Endothelial cell of umbilical vein (primary cell): ENCODE results near the gene CEP128. TPM values are rescaled to one million over a fixed set of nuclear protein-coding genes. Genes with fewer than 3 reads are reported as not detected.

Experiments used
- BruUV-seq: library from RNA; stranded (reverse); fragments of 400-500 nt; replicated peaks from 2 replicates; lab custom pipeline; 2021; lab: Mats Ljungman, UMichigan
- CTCF ChIA-PET: fragments of 300-600, 350-600 bp; sonication (Branson Sonifier 250); formaldehyde crosslinking; loops from one replicate; lab custom pipeline; 2021; ENCODE audit warnings: antibody characterized with exemption, inconsistent platforms; lab: Charles Lee
- POLR2A ChIA-PET: fragments of 300-600, 350-600 bp; sonication (Branson Sonifier 250); formaldehyde crosslinking; loops from one replicate; lab custom pipeline; 2021; ENCODE audit warnings: antibody characterized with exemption, inconsistent platforms; lab: Charles Lee
- DNase-seq: peaks from one replicate; pipeline ENCODE4 v3.0.0-alpha.2; 2011; ENCODE audit warnings: low read depth, low spot score
- FAIRE-seq: peaks from 2 replicates; lab custom pipeline; 2011; peaks lifted over from hg19 to GRCh38; lab: Jason Lieb, UNC
- H2AFZ ChIP-seq: 2 replicates; pipeline ENCODE4 v1.6.0; 2012; ENCODE audit warnings: low read depth, low read length, control low read depth, inconsistent platforms
- H3K27ac ChIP-seq: 2 replicates; pipeline ENCODE4 v1.5.1; 2011; ENCODE audit warnings: low read depth, mild to moderate bottlenecking, control low read depth, low read length, moderate library complexity; ENCODE audit not compliant: insufficient read depth
- H3K27me3 ChIP-seq, 2 experiments: 2 replicates each; pipeline versions ENCODE4 v1.6.0 to v1.6.1; 2011; ENCODE audit warnings: low read length in 2 of 2, mixed read lengths in 1 of 2; ENCODE audit not compliant: control insufficient read depth in 2 of 2, insufficient read depth in 2 of 2
- H3K36me3 ChIP-seq, 2 experiments: 2 replicates in 1 of 2; 3 replicates in 1 of 2; pipeline ENCODE4 v1.5.1; 2011; ENCODE audit warnings: low read length in 2 of 2, mild to moderate bottlenecking in 1 of 2, moderate library complexity in 1 of 2; ENCODE audit not compliant: control insufficient read depth in 2 of 2, insufficient read depth in 2 of 2; ENCODE audit errors: extremely low read depth in 1 of 2
- H3K4me1 ChIP-seq: 3 replicates; pipeline ENCODE4 v1.5.1; 2011; ENCODE audit warnings: mild to moderate bottlenecking, low read length; ENCODE audit not compliant: control insufficient read depth, insufficient read depth; ENCODE audit errors: extremely low read depth
- H3K4me2 ChIP-seq: 2 replicates; pipeline ENCODE4 v1.6.1; 2011; ENCODE audit warnings: low read length, control low read depth, mixed read lengths; ENCODE audit not compliant: insufficient read depth
- H3K4me3 ChIP-seq, 3 experiments: fragments of 200-600 bp in 1 of 3; sonication (generic), shearing (Covaris generic) in 1 of 3; replicated peaks in 1 of 3; 2 replicates each; pipeline ENCODE4 v1.5.1; 2011 to 2016; ENCODE audit warnings: control low read depth in 3 of 3, low read length in 3 of 3, mild to moderate bottlenecking in 2 of 3, inconsistent platforms in 1 of 3, low read depth in 1 of 3, moderate library complexity in 1 of 3; ENCODE audit not compliant: insufficient read depth in 1 of 3
- H3K79me2 ChIP-seq: 2 replicates; pipeline ENCODE4 v1.6.0; 2012; ENCODE audit warnings: low read length, inconsistent platforms; ENCODE audit not compliant: control insufficient read depth, insufficient read depth
- H3K9ac ChIP-seq: replicated peaks from 2 replicates; pipeline ENCODE3; 2011; ENCODE audit warnings: low read length, control low read depth; ENCODE audit not compliant: insufficient read depth; ENCODE audit errors: extremely low read depth
- H3K9me1 ChIP-seq: replicated peaks from 3 replicates; pipeline ENCODE4 v1.6.0; 2011; ENCODE audit warnings: mild to moderate bottlenecking, low read length; ENCODE audit not compliant: control insufficient read depth, insufficient read depth; ENCODE audit errors: extremely low read depth
- H3K9me3 ChIP-seq: replicated peaks from 2 replicates; pipeline ENCODE4 v1.5.1; 2012; ENCODE audit warnings: low read length, inconsistent platforms; ENCODE audit not compliant: control insufficient read depth, insufficient read depth
- H4K20me1 ChIP-seq: replicated peaks from 2 replicates; pipeline ENCODE3; 2011; ENCODE audit warnings: mild to moderate bottlenecking, low read length; ENCODE audit not compliant: control insufficient read depth, insufficient read depth; ENCODE audit errors: extremely low read depth
- EZH2 ChIP-seq: IDR thresholded peaks from 2 replicates; pipeline ENCODE4 v1.6.1; 2012; ENCODE audit warnings: borderline replicate concordance, low read depth, mild to moderate bottlenecking, moderate library complexity, low read length, inconsistent platforms; ENCODE audit not compliant: severe bottlenecking
- FOS ChIP-seq: IDR thresholded peaks from 2 replicates; pipeline ENCODE4 v1.6.1; 2011; ENCODE audit warnings: mild to moderate bottlenecking, low read length, moderate library complexity, borderline replicate concordance; ENCODE audit not compliant: insufficient read depth
- GATA2 ChIP-seq: IDR thresholded peaks from 2 replicates; pipeline ENCODE4 v1.7.0; 2011; ENCODE audit warnings: low read depth, mild to moderate bottlenecking, moderate library complexity, mixed read lengths, low read length; ENCODE audit not compliant: insufficient read length, insufficient read depth
- JUN ChIP-seq: IDR thresholded peaks from 2 replicates; pipeline ENCODE4 v1.6.1; 2011; ENCODE audit warnings: borderline replicate concordance, low read depth; ENCODE audit not compliant: insufficient read length, insufficient read depth
- MAX ChIP-seq: IDR thresholded peaks from 2 replicates; pipeline ENCODE4 v1.6.1; 2011; ENCODE audit not compliant: insufficient read depth, insufficient read length
- MYC ChIP-seq: IDR thresholded peaks from one replicate; pipeline ENCODE4 v1.6.1; 2011; ENCODE audit warnings: mild to moderate bottlenecking, low read depth, low read length
- POLR2A ChIP-seq: IDR thresholded peaks from 2 replicates; pipeline ENCODE4 v1.6.1; 2012; ENCODE audit warnings: low read depth, mild to moderate bottlenecking, control low read depth, low read length
- POLR2AphosphoS5 ChIP-seq: IDR thresholded peaks from 2 replicates; pipeline ENCODE4 v1.6.1; 2012; ENCODE audit warnings: low read depth, mild to moderate bottlenecking, control low read depth, low read length, moderate library complexity; ENCODE audit not compliant: insufficient read depth
- dilution Hi-C: fragments of 300-500 bp; cut with MboI; formaldehyde crosslinking; loops from one replicate; pipeline ENCODE4 v1.15.0; 2019; ENCODE audit warnings: low sequenced_read_pairs; ENCODE audit not compliant: extremely low pct_ligation_motif_present
- intact Hi-C: fragments of 100-400 bp; cut with micrococcal nuclease; formaldehyde crosslinking; loops from one replicate; pipeline ENCODE4 v1.10.0; 2022
- polyA plus RNA-seq, 4 experiments: library from polyadenylated mRNA; depleted of rRNA in 3 of 4; stranded (reverse) in 3 of 4; unstranded in 1 of 4; fragments of >200 nt; gene quantifications; 2 replicates each; pipeline versions ENCODE4 v1.2.1 to v1.2.3, GENCODE V29; 2011 to 2012; ENCODE audit warnings: missing spikeins in 1 of 4
- total RNA-seq: library from RNA; stranded (reverse); gene quantifications from 2 replicates; pipeline ENCODE4 v1.2.3, GENCODE V29; 2021
- TF ChIP-seq, protein P1 (sequence below), 2 donors: IDR thresholded peaks; 1 replicate in 1 of 2; 2 replicates in 1 of 2; pipeline ENCODE4 v1.5.1; 2011; ENCODE audit warnings: low read length in 2 of 2, mild to moderate bottlenecking in 2 of 2, moderate library complexity in 2 of 2, control low read depth in 1 of 2, inconsistent platforms in 1 of 2, low read depth in 1 of 2; ENCODE audit not compliant: insufficient read depth in 1 of 2; ENCODE audit errors: extremely low read depth in 1 of 2

Gene CEP128
- total and polyA plus RNA-seq, 2 donors (not counting 3 experiments of a cell fraction or from before 2014, with no cell fraction given), result 0.91 to 23.7 TPM

DNA sequence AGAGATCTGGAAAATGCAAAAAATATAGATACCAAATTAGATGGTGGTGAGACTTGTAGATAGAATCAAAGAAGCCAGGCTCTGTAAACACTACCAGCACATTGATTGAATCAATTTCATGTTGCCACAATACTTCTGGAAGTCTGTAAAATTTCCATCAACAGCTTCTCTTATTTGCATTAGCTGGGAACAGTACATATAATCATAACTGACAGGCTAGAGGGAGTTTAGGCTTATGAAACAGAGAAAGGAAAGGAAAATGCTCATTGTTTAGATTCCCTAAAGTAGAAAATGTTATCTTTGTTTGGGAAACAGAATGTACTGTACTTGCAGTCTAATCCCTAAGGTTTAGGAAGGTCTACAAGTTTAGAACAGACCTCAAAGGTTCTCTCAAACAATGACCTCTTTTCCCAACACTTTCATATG lies 335.2 kb downstream of the CEP128 start:
- FAIRE-seq (no peak), DNase-seq (no peak)
- Histone ChIP-seq H3K79me2 (no peaks in the 10 kb centered on the region), H3K9ac (no peak overlapping the region), H2AFZ (no peak overlapping the region), H3K4me2 (no peak overlapping the region), H3K27me3 (no peaks in the 10 kb centered on the region), H3K9me3 (no peaks in the 10 kb centered on the region), H3K27ac (no peak overlapping the region), H4K20me1 (no peaks in the 10 kb centered on the region), H3K36me3 (no peaks in the 10 kb centered on the region), H3K9me1 (peaks cover 2% of the 10 kb centered on the region), H3K4me1 (no peaks in the 10 kb centered on the region), H3K4me3 (no peak overlapping the region)
- no TSS peak for BruUV-seq
- CTCF ChIA-PET, result interaction anchor here (1.0 to 1.6 kb wide), 2 partner anchors 9 to 20 kb away, joined by 3 to 5 read pairs; no protein-coding TSS in a partner anchor
- dilution Hi-C loops, result no loop called here
- POLR2A ChIA-PET, result no interaction called here
- intact Hi-C loops, result no loop called here
- no peak for TF ChIP-seq MAX
- TF ChIP-seq, protein P1, sequence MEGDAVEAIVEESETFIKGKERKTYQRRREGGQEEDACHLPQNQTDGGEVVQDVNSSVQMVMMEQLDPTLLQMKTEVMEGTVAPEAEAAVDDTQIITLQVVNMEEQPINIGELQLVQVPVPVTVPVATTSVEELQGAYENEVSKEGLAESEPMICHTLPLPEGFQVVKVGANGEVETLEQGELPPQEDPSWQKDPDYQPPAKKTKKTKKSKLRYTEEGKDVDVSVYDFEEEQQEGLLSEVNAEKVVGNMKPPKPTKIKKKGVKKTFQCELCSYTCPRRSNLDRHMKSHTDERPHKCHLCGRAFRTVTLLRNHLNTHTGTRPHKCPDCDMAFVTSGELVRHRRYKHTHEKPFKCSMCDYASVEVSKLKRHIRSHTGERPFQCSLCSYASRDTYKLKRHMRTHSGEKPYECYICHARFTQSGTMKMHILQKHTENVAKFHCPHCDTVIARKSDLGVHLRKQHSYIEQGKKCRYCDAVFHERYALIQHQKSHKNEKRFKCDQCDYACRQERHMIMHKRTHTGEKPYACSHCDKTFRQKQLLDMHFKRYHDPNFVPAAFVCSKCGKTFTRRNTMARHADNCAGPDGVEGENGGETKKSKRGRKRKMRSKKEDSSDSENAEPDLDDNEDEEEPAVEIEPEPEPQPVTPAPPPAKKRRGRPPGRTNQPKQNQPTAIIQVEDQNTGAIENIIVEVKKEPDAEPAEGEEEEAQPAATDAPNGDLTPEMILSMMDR (IDR thresholded peaks at IDR 0.05; ENCODE audit: extremely low read depth in 1 of 2, insufficient read depth in 1 of 2, low read depth in 1 of 2, low read length in 2 of 2), result no peak
- TF ChIP-seq JUN, result no peak
- TF ChIP-seq MYC, result no peak
- no peak for TF ChIP-seq EZH2
- no peak for TF ChIP-seq GATA2
- TF ChIP-seq POLR2A, result no peak
- no peak for TF ChIP-seq POLR2AphosphoS5
- no peak for TF ChIP-seq FOS
